Melanocyte of skin (primary cell): ENCODE data around the gene CYP2C18. TPM values are rescaled to one million over a fixed set of nuclear protein-coding genes. Genes with fewer than 3 reads are reported as not detected.

Source experiments
- total RNA-seq, 2 donors: library from RNA; depleted of rRNA; stranded (reverse); fragments of >200 nt; gene quantifications; 2 replicates each; pipeline ENCODE4 v1.2.3, GENCODE V29; 2012

Gene CYP2C18
- not detected for total RNA-seq

GRCh38 chr10:94683214-94684054 is at the start of gene CYP2C18:
Gene CYP2C18 (plus strand): TSS chr10:94683729. CDS start chr10:94683820, 91 bp downstream.

DNA sequence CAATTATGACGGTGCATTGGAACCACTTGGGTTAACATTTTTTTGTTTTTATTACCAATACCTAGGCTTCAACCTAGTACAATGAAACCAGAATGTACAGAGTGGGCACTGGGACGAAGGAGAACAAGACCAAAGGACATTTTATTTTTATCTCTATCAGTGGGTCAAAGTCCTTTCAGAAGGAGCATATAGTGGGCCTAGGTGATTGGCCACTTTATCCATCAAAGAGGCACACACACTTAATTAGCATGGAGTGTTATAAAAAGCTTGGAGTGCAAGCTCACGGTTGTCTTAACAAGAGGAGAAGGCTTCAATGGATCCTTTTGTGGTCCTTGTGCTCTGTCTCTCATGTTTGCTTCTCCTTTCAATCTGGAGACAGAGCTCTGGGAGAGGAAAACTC is 78.9 kb downstream of the CYP2C18 start, which contains the start of gene CYP2C19:
Gene CYP2C19, plus strand, starts transcription at position 289 of the 400 bp plus-strand sequence. Its CDS starts 25 bp downstream, at position 314.

Other genes starting within 250 kb of the CYP2C18 start
- gene HELLS, start 137.9 kb upstream of the CYP2C18 start, total RNA-seq: 10 to 100 TPM; 16.5 to 34.0 TPM
- not detected for gene CYP2C19, start 79.0 kb downstream of the CYP2C18 start, total RNA-seq